ENCODE data around the gene PTGES3.

PTGES3 gene

DNA sequence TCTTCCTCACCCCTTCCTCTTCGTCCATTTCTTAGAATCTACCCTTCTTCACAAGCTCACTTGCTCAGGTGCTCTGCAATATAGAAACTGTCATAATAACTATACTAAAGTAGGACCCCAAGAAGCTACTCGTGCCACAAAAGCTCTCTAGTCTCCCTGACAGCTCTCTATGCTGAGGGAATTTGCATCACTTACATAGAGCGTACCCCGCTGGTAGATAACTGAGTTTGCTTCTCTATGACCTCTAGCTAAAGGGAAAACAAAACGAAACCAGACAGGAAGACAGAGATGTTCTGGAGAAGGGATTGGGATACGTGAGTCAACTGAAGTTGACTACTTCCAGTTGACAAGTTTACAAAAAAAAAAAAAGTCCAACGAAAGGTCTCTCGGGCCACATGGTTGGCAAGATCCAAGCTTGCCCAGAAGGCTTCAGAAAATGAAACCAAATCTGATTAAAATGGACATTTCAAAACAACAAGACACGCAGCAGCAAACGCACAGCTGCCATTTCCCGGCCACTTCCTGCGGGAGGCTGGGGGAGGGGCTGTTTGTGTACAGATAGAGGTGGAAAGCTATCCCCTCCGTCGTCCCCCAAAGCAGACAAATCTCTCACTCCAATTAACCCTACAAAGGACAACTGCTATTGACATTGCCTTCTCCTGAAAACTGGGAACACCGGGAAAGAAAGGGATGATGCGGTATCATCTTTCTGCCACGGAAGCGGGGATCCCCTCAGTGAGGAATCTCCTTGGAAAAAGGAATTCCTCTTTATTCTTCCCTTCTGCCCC is 59.2 kb downstream of the PTGES3 start:
- DNase-seq (ENCODE audit: low read depth): peak; percentile 49

- DNase-seq (ENCODE audit: low read depth): no peak
These were observed 61.4 kb downstream of the PTGES3 start for GRCh38 chr12:56626701-56627100.

DNA sequence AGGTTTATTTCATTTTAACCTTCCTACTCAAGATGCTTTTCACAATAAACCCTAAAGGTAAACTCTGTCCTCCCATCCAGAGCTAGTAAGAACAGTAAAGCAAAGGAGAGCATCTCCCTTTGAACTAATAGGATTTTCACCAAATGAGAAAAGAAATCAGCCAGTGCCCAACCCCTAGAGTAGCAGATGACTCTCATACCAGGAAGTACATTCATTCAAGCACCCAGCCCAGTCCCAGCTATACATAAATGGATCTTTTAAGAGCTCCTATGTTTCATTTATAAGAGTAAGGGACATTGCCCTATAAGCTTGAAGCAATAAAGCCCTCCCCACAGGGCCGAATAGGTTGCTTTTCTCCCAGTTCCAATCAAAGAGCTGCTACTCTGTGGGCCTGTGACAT is 65.5 kb downstream of the PTGES3 start:
- DNase-seq (ENCODE audit: low read depth): no peak

- DNase-seq (ENCODE audit: low read depth): no peak
These were observed 71.2 kb downstream of the PTGES3 start for GRCh38 chr12:56616925-56617324.

DNA sequence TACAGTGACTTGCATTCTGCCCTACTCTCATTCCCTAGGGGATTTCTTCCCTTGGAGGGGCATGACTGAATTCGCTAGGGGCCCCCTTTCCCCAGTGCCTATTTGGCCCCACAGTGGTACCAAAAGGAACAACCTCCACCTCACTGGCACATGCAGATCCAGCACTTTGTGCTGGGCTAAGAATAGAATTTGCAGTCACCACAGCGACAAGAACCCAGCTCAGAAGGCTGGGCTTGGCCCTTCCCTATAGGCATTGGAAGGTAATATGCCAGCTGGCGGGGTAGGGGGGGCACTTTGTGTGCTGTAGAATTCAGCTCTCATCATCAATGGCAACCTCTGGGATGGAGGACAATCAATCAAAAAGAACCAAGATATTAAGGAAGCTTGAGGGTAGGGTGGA is 71.8 kb downstream of the PTGES3 start:
- DNase-seq (ENCODE audit: low read depth): no peak

- no peak for DNase-seq (ENCODE audit: low read depth)
These were observed 73.5 kb downstream of the PTGES3 start for GRCh38 chr12:56614627-56615026.
